OCI-LY7 (cell line): Measurements from ENCODE around the gene TSN. TPM values are rescaled to one million over a fixed set of nuclear protein-coding genes. Genes with fewer than 3 reads are reported as not detected.

Experiments used
- BruUV-seq: library from RNA; stranded (reverse); fragments of 400-500 nt; replicated peaks from 2 replicates; lab custom pipeline; 2021; lab: Mats Ljungman, UMichigan
- CTCF ChIA-PET: fragments of 300-600 bp; sonication (Branson Sonifier 250); formaldehyde crosslinking; loops from one replicate; lab custom pipeline; 2022; ENCODE audit warnings: antibody characterized with exemption; ENCODE audit not compliant: unreplicated experiment; lab: Charles Lee
- POLR2A ChIA-PET: fragments of 300-600 bp; sonication (Branson Sonifier 250); formaldehyde crosslinking; loops from one replicate; lab custom pipeline; 2022; ENCODE audit warnings: antibody characterized with exemption; lab: Charles Lee
- DNase-seq: peaks from one replicate; pipeline ENCODE4 v3.0.0-alpha.2; 2015; ENCODE audit warnings: low spot score
- H2AFZ ChIP-seq: fragments of 200-600 bp; sonication (generic), shearing (Covaris generic); 2 replicates; pipeline ENCODE4 v1.6.1; 2014; ENCODE audit warnings: mild to moderate bottlenecking, antibody characterized with exemption, low read length, moderate library complexity
- H3K27ac ChIP-seq: fragments of 200-600 bp; sonication (generic); 2 replicates; pipeline ENCODE4 v1.5.1; 2014; ENCODE audit warnings: mixed run types, low read depth, mild to moderate bottlenecking, moderate library complexity, low read length, inconsistent platforms; ENCODE audit not compliant: poor library complexity, severe bottlenecking
- H3K36me3 ChIP-seq: fragments of 200-600 bp; sonication (generic); 2 replicates; pipeline ENCODE4 v1.6.1; 2014; ENCODE audit warnings: mild to moderate bottlenecking, antibody characterized with exemption, low read length, moderate library complexity, mixed read lengths; ENCODE audit not compliant: insufficient read depth
- H3K4me1 ChIP-seq: fragments of 200-600 bp; sonication (generic); 2 replicates; pipeline ENCODE4 v1.5.1; 2014; ENCODE audit warnings: mild to moderate bottlenecking, low read length; ENCODE audit not compliant: insufficient read depth, poor library complexity, severe bottlenecking
- H3K4me2 ChIP-seq: fragments of 200-600 bp; sonication (generic); 2 replicates; pipeline ENCODE4 v1.6.1; 2014; ENCODE audit warnings: mild to moderate bottlenecking, low read length
- H3K4me3 ChIP-seq: fragments of 200-600 bp; sonication (generic); 2 replicates; pipeline ENCODE4 v1.5.1; 2014; ENCODE audit warnings: mild to moderate bottlenecking, low read depth, low read length; ENCODE audit not compliant: poor library complexity, severe bottlenecking
- H3K79me2 ChIP-seq: fragments of 200-600 bp; sonication (generic); 2 replicates; pipeline ENCODE4 v1.6.1; 2016; ENCODE audit warnings: low read depth, mild to moderate bottlenecking, low read length, moderate library complexity, mixed read lengths; ENCODE audit not compliant: insufficient read depth
- H3K9me2 ChIP-seq: fragments of 200-600 bp; sonication (generic); 2 replicates; pipeline ENCODE4 v1.6.1; 2016; ENCODE audit warnings: mild to moderate bottlenecking, low read length, mixed read lengths; ENCODE audit not compliant: insufficient read depth
- H3K9me3 ChIP-seq: fragments of 200-600 bp; sonication (generic); 2 replicates; pipeline ENCODE4 v1.6.1; 2014; ENCODE audit warnings: mild to moderate bottlenecking, mixed run types, low read length, mixed read lengths
- H4K20me1 ChIP-seq: fragments of 200-600 bp; sonication (generic); 2 replicates; pipeline ENCODE4 v1.6.1; 2014; ENCODE audit warnings: mild to moderate bottlenecking, antibody characterized with exemption, low read length, moderate library complexity, mixed read lengths; ENCODE audit not compliant: insufficient read depth
- CTCF ChIP-seq: fragments of 200-600 bp; sonication (generic); conservative IDR thresholded peaks from 2 replicates; pipeline ENCODE4 v1.5.1; 2014; ENCODE audit warnings: mild to moderate bottlenecking, antibody characterized with exemption, low read length, moderate library complexity, mixed read lengths
- EZH2phosphoT487 ChIP-seq: fragments of 200-600 bp; sonication (generic); IDR thresholded peaks from 2 replicates; pipeline ENCODE4 v1.6.1; 2018; ENCODE audit warnings: low read depth, borderline replicate concordance, mild to moderate bottlenecking, mixed run types, antibody characterized with exemption, low read length, moderate library complexity, mixed read lengths
- intact Hi-C: fragments of 100-400 bp; cut with micrococcal nuclease; formaldehyde crosslinking; loops from one replicate; pipeline ENCODE4 v1.10.0; 2022; ENCODE audit not compliant: unreplicated experiment
- total RNA-seq, 2 experiments: library from RNA; depleted of rRNA in 1 of 2; stranded (reverse); fragments of >200 nt in 1 of 2; shearing (Covaris generic) in 1 of 2; gene quantifications; 2 replicates each; pipeline ENCODE4 v1.2.3, GENCODE V29; 2014 to 2022

Gene TSN
- total RNA-seq, 2 experiments from 2014 or later, result 59.2 to 102 TPM

- no peak overlapping the region for H3K4me2 ChIP-seq
- CTCF ChIA-PET, result no interaction called here
- DNase-seq, result no peak
Measured at GRCh38 chr2:121722479-121722878, 33.0 kb upstream of the TSN start.

GRCh38 chr2:121723316-121723715 is 32.1 kb upstream of the TSN start:
- intact Hi-C loops, result no loop called here
- Histone ChIP-seq H3K9me2 (no peaks in the 10 kb centered on the region), H3K4me2 (no peak overlapping the region), H3K27ac (no peak overlapping the region), H3K4me1 (no peaks in the 10 kb centered on the region), H3K4me3 (no peak overlapping the region), H3K79me2 (no peaks in the 10 kb centered on the region), H2AFZ (no peak overlapping the region), H3K36me3 (peaks cover 39% of the 10 kb centered on the region), H3K9me3 (no peaks in the 10 kb centered on the region), H4K20me1 (no peaks in the 10 kb centered on the region)
- POLR2A ChIA-PET, result interaction anchor here (0.6 kb wide), 1 partner anchor 21 kb away, joined by 6 read pairs; no protein-coding TSS in a partner anchor
- TF ChIP-seq EZH2phosphoT487 (no peak), CTCF (no peak)
- DNase-seq, result no peak
- CTCF ChIA-PET, result no interaction called here
- no TSS peak for BruUV-seq

More at GRCh38 chr2:121722479-121722878, 33.0 kb upstream of the TSN start:
- no peaks in the 10 kb centered on the region for H3K9me3 ChIP-seq
- H3K79me2 ChIP-seq, result no peaks in the 10 kb centered on the region
- H3K36me3 ChIP-seq, result peaks cover 31% of the 10 kb centered on the region
- no peaks in the 10 kb centered on the region for H3K4me1 ChIP-seq
- no peak for TF ChIP-seq EZH2phosphoT487
- TF ChIP-seq CTCF, result no peak
- H4K20me1 ChIP-seq, result no peaks in the 10 kb centered on the region
- POLR2A ChIA-PET, result interaction anchor here (0.6 kb wide), 2 partner anchors 22 to 291 kb away, joined by 3 to 6 read pairs; no protein-coding TSS in a partner anchor
- BruUV-seq, result no TSS peak
- intact Hi-C loops, result no loop called here
- H3K9me2 ChIP-seq, result no peaks in the 10 kb centered on the region
- H3K4me3 ChIP-seq, result no peak overlapping the region
- no peak overlapping the region for H3K27ac ChIP-seq
- no peak overlapping the region for H2AFZ ChIP-seq

GRCh38 chr2:121727332-121727731 is 28.1 kb upstream of the TSN start:
- intact Hi-C loops, result no loop called here
- BruUV-seq, result no TSS peak
- no peak for DNase-seq
- H4K20me1 ChIP-seq, result no peaks in the 10 kb centered on the region
- H3K9me3 ChIP-seq, result no peaks in the 10 kb centered on the region
- CTCF ChIA-PET, result no interaction called here
- H3K27ac ChIP-seq, result no peak overlapping the region
- H3K9me2 ChIP-seq, result no peaks in the 10 kb centered on the region
- no peak for TF ChIP-seq CTCF
- TF ChIP-seq EZH2phosphoT487, result no peak
- no peak overlapping the region for H2AFZ ChIP-seq
- peaks cover 8% of the 10 kb centered on the region; the same call in 1 of the 2 replicates for H3K79me2 ChIP-seq
- POLR2A ChIA-PET, result no interaction called here
- H3K4me2 ChIP-seq, result no peak overlapping the region
- no peak overlapping the region for H3K4me3 ChIP-seq
- peaks cover 79% of the 10 kb centered on the region for H3K36me3 ChIP-seq
- H3K4me1 ChIP-seq, result no peaks in the 10 kb centered on the region
